ENCODE measurements around the gene CAPN9. TPM values are rescaled to one million over a fixed set of nuclear protein-coding genes. Genes with fewer than 3 reads are reported as not detected.

CAPN9 gene
- 0.29 TPM for total RNA-seq

GRCh38 chr1:230747127-230747730 lies at the start of gene CAPN9:
CAPN9 (plus strand) TSS chr1:230747388; CDS start chr1:230747497, 109 bp downstream.

GRCh38 chr1:230713915-230714764 lies 33.0 kb upstream of the CAPN9 start, which contains the start of gene AGT:
AGT (minus strand) TSS chr1:230714122; CDS start chr1:230710823, 3,299 bp downstream.

Small RNAs within 50 kb of the gene (small RNA-seq; reads per million reads assigned to genes)
- not detected for gene RNA5SP79 (ENCODE audit: low replicate concordance)

Other genes starting within 250 kb of the CAPN9 start
- gene COG2, start 104.9 kb upstream of the CAPN9 start, total RNA-seq = 28.0 TPM
- gene AGT, start 33.3 kb upstream of the CAPN9 start, total RNA-seq = 17.0 TPM
- gene C1orf198, start 121.1 kb downstream of the CAPN9 start, total RNA-seq = 80.0 TPM
- gene TTC13, start 231.5 kb downstream of the CAPN9 start, total RNA-seq = 15.1 TPM
- 13.4 TPM for gene ARV1, start 231.7 kb downstream of the CAPN9 start, total RNA-seq